ENCODE measurements around the gene TUBB2B.

The TUBB2B gene

DNA sequence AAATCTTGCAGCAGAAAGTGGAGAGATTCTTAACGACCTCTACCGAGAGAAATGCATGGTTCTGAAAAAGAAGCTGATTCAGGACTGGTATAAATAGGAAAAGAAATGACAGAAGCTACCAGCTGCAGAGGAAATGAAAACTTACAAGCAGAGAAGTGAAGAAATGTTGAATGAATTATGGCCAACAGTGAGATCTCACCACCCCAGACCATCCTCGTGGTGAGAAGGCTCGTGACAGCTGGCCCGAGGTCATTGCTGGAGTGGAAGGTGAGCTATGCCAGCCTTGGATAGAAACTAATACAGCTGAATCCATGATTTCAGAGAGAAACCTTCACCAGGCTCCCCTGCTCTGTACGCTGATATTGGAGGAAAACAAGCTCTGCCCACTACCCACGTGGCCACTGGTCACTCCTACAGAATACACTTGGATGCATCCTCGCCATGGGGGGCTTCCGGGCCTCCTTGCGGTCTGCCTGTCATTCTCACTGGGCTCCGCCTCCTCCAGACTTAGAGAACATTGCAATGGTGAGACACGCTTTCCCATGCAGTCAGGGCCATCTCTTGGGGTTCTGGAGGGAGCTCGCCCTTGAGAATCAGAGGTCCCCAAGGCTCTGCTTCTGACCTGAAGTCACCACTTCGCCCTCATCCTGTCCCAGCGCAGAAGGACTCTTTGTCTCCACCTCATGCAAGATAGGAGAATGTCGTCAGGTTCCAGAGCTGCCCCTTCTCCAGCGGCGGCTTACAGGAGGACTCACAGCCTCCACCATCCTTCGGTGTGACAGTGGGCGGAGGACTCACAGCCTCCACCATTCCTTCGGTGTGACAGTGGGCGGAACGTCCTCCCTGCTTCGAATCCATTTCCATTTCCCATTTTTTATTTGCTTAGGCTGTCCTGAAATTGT, 10.6 kb upstream of the TUBB2B start:
- H3K4me3 ChIP-seq (ENCODE audit: low read length) = no peak overlapping the region
- DNase-seq (ENCODE audit: low read depth, low spot score) = no peak

- H3K4me3 ChIP-seq (ENCODE audit: low read length) = no peak overlapping the region
- no peak for DNase-seq (ENCODE audit: low read depth, low spot score)
Observed at GRCh38 chr6:3236005-3236404, 8.6 kb upstream of the TUBB2B start.

DNA sequence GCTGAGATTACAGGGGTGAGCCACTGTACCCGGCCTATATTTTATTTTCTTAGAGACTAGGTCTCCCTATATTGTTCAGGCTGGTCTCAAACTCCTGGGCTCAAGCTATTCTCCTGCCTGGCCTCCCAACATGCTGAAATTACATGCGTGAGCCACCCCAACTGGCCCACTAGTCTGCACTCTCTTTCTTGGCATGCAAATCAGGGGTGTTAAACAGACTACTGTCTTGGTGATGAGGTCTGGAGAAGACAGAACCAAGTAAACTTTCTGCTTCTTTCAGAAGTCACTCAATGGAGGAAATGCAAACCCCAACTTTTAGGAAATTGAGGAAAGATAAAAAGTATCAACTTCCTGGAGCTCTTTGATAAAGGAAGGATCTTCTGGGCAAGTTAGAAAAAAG, 8.0 kb upstream of the TUBB2B start:
- H3K4me3 ChIP-seq (ENCODE audit: low read length) = no peak overlapping the region
- no peak for DNase-seq (ENCODE audit: low read depth, low spot score)

DNA sequence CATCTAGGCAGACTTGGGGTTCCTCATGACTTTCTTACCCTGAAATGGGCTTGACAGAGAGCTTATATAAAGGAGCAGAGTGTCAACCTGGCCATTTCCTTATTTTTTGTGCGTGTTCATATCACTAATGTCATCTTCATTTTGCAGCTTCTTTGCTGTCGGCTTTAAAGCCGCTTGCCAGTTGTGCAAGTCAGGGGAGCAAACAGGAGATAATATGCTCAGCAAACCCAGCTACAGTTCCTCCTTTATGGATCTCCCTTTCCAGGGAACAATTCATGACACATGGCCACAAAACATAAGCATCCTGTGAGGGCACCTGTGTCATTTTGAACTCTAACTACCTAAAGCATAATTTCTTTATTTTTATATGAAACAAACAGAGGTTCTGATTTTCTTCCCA, 6.5 kb upstream of the TUBB2B start:
- no peak overlapping the region for H3K4me3 ChIP-seq (ENCODE audit: low read length)
- DNase-seq (ENCODE audit: low read depth, low spot score) = no peak

DNA sequence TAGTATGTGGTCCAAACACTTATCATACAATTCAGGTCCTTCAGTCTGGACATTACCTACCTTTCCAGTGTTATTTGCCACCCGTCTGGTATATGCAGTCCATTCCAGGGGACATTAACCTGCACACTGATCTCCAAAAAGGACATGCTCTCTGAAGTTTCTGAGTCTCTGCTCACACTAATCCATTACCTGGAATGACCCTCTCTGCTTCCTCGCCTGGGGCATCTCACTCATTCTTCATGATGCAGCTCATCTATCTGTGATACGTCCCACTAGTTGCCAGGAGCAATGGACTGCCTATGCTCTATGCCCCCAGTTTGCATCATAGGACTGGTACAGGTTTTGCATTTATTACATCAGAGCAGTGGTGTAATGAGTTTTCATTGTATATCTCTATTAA, 5.9 kb upstream of the TUBB2B start:
- H3K4me3 ChIP-seq (ENCODE audit: low read length) = no peak overlapping the region
- DNase-seq (ENCODE audit: low read depth, low spot score) = no peak

GRCh38 chr6:3232017-3232945, 4.8 kb upstream of the TUBB2B start:
- no peak for DNase-seq (ENCODE audit: low read depth, low spot score)
- H3K4me3 ChIP-seq (ENCODE audit: low read length) = no peak overlapping the region

- H3K4me3 ChIP-seq (ENCODE audit: low read length) = no peak overlapping the region
- no peak for DNase-seq (ENCODE audit: low read depth, low spot score)
Observed at GRCh38 chr6:3231247-3232016, 4.0 kb upstream of the TUBB2B start.

DNA sequence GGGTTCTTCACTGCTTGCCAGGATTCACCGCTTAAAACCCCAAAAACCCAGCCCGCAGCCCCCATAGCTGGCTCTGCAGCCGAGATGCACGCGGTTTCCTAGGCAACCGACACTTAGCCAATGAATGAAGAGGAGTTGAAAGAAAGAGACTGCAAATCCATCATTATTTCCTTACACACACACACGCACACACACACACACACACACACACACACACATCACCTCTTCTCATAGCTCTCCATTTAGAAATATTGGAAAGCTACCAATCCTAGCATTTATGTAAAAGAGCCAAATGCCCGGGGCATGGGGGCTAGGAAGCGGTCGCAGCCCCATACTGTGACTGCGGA, 3.4 kb upstream of the TUBB2B start:
- no peak for DNase-seq (ENCODE audit: low read depth, low spot score)
- H3K4me3 ChIP-seq (ENCODE audit: low read length) = no peak overlapping the region

DNA sequence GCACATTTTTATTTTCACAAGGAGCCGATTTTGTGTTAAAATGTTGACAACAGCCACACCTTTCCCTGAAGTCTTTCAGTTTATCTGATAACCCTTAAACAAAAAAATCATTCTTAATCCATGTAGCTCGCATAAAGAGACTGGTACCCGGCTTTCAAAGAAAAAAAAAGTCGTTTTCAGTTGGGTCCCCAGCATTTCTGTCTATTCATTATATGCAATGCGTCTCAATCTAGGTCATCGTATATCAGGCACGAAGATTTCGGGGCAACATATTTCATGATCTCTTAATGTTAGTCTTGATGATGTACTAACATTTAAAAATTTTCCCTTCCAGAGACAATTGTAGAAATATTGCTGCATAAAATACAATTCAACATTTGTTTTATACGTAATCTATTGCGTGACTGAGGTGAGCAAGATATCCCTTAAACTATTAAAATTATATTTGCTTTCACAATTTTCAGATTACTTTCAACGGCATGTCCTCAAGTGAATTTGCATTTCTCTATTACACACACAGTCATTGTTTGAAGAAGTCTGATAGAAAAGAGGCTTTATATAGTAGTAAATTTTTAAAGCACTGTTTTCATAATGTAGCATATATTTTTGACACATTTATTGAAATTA, 2.9 kb upstream of the TUBB2B start:
- no peak overlapping the region for H3K4me3 ChIP-seq (ENCODE audit: low read length)
- no peak for DNase-seq (ENCODE audit: low read depth, low spot score)

GRCh38 chr6:3229566-3230178, 2.2 kb upstream of the TUBB2B start:
- DNase-seq (ENCODE audit: low read depth, low spot score) = no peak
- H3K4me3 ChIP-seq (ENCODE audit: low read length) = no peak overlapping the region

DNA sequence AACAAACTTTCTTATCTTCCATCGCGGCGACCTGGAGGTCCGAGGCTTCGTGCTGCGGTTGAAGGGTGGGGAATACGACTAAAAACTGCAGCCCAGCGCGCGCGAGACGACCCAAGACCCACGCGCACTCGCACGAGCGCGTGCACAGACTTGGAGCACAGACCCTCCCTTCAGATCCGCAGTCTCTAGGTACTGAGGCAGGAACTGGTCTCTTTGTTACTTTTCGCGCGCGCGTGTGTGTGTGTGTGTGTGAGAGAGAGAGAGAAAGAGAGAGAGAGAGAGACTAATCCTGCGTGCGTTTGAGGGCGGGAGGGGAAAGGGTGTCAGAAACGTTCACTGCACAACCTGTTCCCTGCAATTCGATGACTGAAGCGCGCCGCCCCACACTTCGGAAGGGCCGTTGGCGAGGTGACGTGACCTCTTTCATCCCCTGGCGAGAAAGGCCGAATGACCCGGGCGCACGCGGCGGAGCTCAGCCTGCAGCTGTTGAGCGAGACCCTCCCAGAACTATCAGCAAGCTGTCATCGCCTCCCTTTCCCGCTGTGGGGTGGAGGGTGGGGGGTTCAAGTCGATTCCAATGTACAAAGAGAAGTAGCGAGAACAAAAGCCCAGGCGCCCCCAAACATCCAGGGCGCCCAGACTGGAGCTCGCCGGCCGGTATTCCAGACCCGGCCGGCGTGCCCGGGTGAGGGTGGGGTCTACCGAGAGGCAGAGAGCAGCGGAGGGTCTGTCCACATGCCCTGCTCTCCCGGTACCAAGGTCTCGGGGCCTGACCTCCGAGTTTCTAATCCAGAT, 1.5 kb upstream of the TUBB2B start:
- no peak overlapping the region; the same call in 1 of the 2 replicates for H3K4me3 ChIP-seq (ENCODE audit: low read length)

DNA sequence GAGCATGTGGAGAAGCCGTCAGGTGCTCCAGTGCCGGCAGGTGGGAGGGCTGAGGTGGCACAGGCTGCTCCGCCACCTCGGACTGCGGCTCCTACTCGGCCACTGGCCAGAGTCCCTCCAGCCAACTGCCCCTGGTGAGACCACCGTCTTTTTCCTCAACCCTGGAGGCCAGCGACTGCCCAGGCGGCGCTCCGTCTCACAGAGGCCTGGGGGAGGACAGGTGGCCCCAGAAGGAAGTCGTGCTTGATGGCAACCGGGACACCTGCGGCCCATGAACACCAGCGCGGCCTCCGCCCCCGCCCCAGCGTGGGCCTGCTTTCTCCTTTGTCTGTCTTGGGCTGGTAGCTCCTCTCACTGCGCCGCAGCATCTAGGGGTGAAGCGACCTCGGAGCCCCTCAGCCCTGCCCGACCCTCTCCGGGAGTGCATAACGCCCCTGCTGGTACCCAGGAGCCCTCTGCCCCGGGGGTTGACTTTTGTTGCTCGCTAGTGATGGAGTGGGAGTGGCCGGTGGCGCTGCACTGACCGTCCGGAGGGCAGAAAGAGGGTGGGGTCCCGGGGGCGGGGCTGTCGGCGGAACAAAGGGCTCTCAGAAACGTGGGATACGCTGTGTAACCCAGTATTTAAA, 706 bp upstream of the TUBB2B start:
- no peak overlapping the region for H3K4me3 ChIP-seq (ENCODE audit: low read length)
- DNase-seq (ENCODE audit: low read depth, low spot score) = no peak

More for the DNA sequence above, 1.5 kb upstream of the TUBB2B start:
- no peak for DNase-seq (ENCODE audit: low read depth, low spot score)

DNA sequence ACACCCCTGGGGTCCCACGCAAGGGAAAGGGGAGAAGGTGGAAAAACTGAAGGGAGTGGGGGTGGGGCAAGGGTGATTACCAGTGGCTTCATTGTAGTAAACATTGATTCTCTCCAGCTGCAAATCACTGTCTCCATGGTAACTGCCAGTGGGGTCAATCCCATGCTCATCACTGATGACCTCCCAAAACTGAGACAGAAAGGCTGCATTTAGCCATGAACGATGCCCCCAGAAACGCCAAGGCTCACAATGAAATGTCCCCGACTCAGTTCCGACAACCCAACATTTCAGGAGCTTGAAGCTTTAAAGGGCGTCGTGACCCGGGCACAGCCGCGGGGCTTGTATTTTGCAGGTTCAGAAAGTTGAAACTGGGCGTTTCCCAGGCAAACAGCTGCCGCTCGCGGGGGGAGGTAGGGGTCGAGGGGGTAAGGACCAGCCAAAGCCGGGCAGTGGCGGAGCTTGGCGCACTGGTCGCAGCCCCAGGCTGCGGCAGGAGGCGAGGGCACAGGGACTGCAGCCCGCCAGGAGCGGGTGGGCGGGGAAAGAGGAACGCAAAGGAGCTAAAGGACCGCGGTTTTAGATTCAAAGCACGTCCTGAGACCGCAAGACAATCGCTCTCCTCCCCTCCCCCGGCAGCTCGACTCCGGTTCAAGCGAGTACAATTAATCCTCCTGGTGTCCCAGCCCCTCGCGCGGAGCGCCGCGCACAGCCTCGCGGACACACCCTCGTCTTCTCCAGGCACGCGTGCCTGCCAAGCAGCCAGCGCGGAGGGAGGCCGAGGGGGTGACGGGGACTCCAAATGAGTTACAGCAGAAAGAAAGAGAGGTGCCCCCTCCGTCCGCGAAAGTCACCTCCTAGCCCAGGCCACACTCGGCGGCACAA, 731 bp downstream of the TUBB2B start:
- no peak overlapping the region for H3K4me3 ChIP-seq (ENCODE audit: low read length)
- DNase-seq (ENCODE audit: low read depth, low spot score) = no peak

DNA sequence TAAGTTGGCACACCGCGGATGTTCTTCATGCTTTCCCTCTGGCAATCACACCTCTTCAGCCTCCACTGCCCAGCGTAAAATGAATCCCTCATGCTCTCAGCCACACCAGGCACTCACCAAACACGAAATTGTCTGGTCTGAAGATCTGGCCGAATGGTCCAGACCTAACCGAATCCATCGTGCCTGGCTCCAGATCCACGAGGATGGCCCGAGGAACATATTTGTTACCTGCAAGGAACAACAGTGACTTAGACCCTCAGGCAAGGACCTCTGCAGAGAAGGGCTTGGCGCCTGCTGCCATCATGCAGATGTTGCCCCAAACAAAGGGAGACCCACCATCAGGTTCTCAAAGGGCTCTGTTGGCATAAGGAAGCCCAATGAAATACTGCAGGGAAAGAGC, 1.4 kb downstream of the TUBB2B start:
- DNase-seq (ENCODE audit: low read depth, low spot score) = no peak
- no peak overlapping the region for H3K4me3 ChIP-seq (ENCODE audit: low read length)

- no peak overlapping the region for H3K4me3 ChIP-seq (ENCODE audit: low read length)
- DNase-seq (ENCODE audit: low read depth, low spot score) = no peak
Observed at GRCh38 chr6:3222506-3223038, 4.9 kb downstream of the TUBB2B start.

GRCh38 chr6:3221578-3221977, 5.9 kb downstream of the TUBB2B start:
- no peak for DNase-seq (ENCODE audit: low read depth, low spot score)
- no peak overlapping the region for H3K4me3 ChIP-seq (ENCODE audit: low read length)
